HEK293 (cell line): ENCODE measurements around the gene PBXIP1.
"Not testable (repeated sequence)": the region's sequence is repeated elsewhere in the genome, so short reads cannot be mapped to it uniquely, and the experiment has no call there.

Experiments
- CTCF ChIA-PET: fragments of 350-600 bp; formaldehyde crosslinking; extraction: SDS; loops from one replicate; lab custom pipeline; 2021; ENCODE audit warnings: antibody characterized with exemption; lab: Yijun Ruan, JAX
- POLR2A ChIA-PET: fragments of 300-600 bp; formaldehyde crosslinking; extraction: SDS; loops from one replicate; lab custom pipeline; 2020; ENCODE audit warnings: antibody characterized with exemption, inconsistent platforms; lab: Yijun Ruan, JAX
- H3K27ac ChIP-seq: fragments of 200-500 bp; sonication (Bioruptor generic); 2 replicates; pipeline ENCODE4 v1.5.1; 2014; ENCODE audit warnings: low read depth, low read length, control low read depth, inconsistent platforms; ENCODE audit errors: extremely low read depth
- H3K36me3 ChIP-seq, 2 experiments: fragments of 200-500 bp in 1 of 2; sonication (Bioruptor generic) in 1 of 2; 1 replicate in 1 of 2; 2 replicates in 1 of 2; pipeline ENCODE4 v1.5.1; 2014 to 2017; ENCODE audit warnings: inconsistent platforms in 2 of 2, low read length in 2 of 2; ENCODE audit not compliant: control insufficient read depth in 2 of 2, insufficient read depth in 1 of 2
- H3K4me1 ChIP-seq: fragments of 200-500 bp; sonication (Bioruptor generic); 2 replicates; pipeline ENCODE4 v1.5.1; 2014; ENCODE audit warnings: mild to moderate bottlenecking, low read length, inconsistent platforms; ENCODE audit not compliant: control insufficient read depth, insufficient read depth
- H3K4me3 ChIP-seq: 2 replicates; pipeline ENCODE4 v1.5.1; 2011; ENCODE audit warnings: low read depth, mild to moderate bottlenecking, control low read depth, low read length, moderate library complexity
- H3K9me3 ChIP-seq: fragments of 200-500 bp; sonication (Bioruptor generic); 2 replicates; pipeline ENCODE4 v1.5.1; 2014; ENCODE audit warnings: low read depth, low read length, inconsistent platforms; ENCODE audit not compliant: control insufficient read depth, insufficient read depth
- HOXC10 ChIP-seq: sonication (generic); formaldehyde crosslinking; IDR thresholded peaks from 2 replicates; pipeline ENCODE4 v1.8.1; 2023; ENCODE audit warnings: mild to moderate bottlenecking, missing genetic modification reagents
- KLF1 ChIP-seq: fragments of 450-650 bp; formaldehyde crosslinking; IDR thresholded peaks from 2 replicates; pipeline ENCODE4 v1.5.1; 2016; ENCODE audit warnings: missing biosample characterization, missing genetic modification characterization
- KLF7 ChIP-seq: fragments of 450-650 bp; formaldehyde crosslinking; IDR thresholded peaks from 2 replicates; pipeline ENCODE4 v1.5.1; 2016; ENCODE audit warnings: missing biosample characterization, missing genetic modification characterization, borderline replicate concordance
- PATZ1 ChIP-seq: fragments of 450-650 bp; formaldehyde crosslinking; IDR thresholded peaks from 2 replicates; pipeline ENCODE4 v1.5.1; 2016; ENCODE audit warnings: missing biosample characterization, missing genetic modification characterization
- PRDM10 ChIP-seq: fragments of 450-650 bp; formaldehyde crosslinking; IDR thresholded peaks from 2 replicates; pipeline ENCODE4 v1.5.1; 2016; ENCODE audit warnings: missing biosample characterization, missing genetic modification characterization
- SP2 ChIP-seq: fragments of 450-650 bp; formaldehyde crosslinking; IDR thresholded peaks from 2 replicates; pipeline ENCODE4 v1.5.1; 2016; ENCODE audit warnings: missing biosample characterization, missing genetic modification characterization
- ZBTB49 ChIP-seq: fragments of 450-650 bp; formaldehyde crosslinking; IDR thresholded peaks from 2 replicates; pipeline ENCODE4 v1.5.1; 2016; ENCODE audit warnings: missing biosample characterization, missing genetic modification characterization, low read depth
- ZBTB7A ChIP-seq: fragments of 450-650 bp; formaldehyde crosslinking; IDR thresholded peaks from 2 replicates; pipeline ENCODE4 v1.5.1; 2016; ENCODE audit warnings: low read depth, missing biosample characterization, missing genetic modification characterization
- ZEB2 ChIP-seq: fragments of 450-650 bp; formaldehyde crosslinking; IDR thresholded peaks from 2 replicates; pipeline ENCODE4 v1.5.1; 2016; ENCODE audit warnings: missing biosample characterization, missing genetic modification characterization
- ZNF114 ChIP-seq: fragments of 450-650 bp; formaldehyde crosslinking; IDR thresholded peaks from 2 replicates; pipeline ENCODE4 v1.5.0; 2017; ENCODE audit warnings: missing biosample characterization, missing genetic modification characterization
- ZNF155 ChIP-seq: fragments of 450-650 bp; formaldehyde crosslinking; IDR thresholded peaks from 2 replicates; pipeline ENCODE4 v1.5.1; 2016; ENCODE audit warnings: missing biosample characterization, missing genetic modification characterization
- ZNF184 ChIP-seq: fragments of 450-650 bp; IDR thresholded peaks from 2 replicates; pipeline ENCODE4 v1.5.1; 2018; ENCODE audit warnings: missing biosample characterization, mild to moderate bottlenecking, missing genetic modification characterization
- ZNF211 ChIP-seq: fragments of 450-650 bp; formaldehyde crosslinking; IDR thresholded peaks from 2 replicates; pipeline ENCODE4 v1.5.1; 2016; ENCODE audit warnings: low read depth, missing biosample characterization, missing genetic modification characterization
- ZNF239 ChIP-seq: fragments of 450-650 bp; formaldehyde crosslinking; IDR thresholded peaks from 2 replicates; pipeline ENCODE4 v1.5.1; 2016; ENCODE audit warnings: missing biosample characterization, missing genetic modification characterization
- ZNF274 ChIP-seq, 2 experiments: fragments of 200-500 bp in 1 of 2; fragments of 450-650 bp in 1 of 2; sonication (Bioruptor generic) in 1 of 2; formaldehyde crosslinking in 1 of 2; IDR thresholded peaks; 2 replicates each; pipeline versions ENCODE4 v1.5.1 to v1.6.1; 2014 to 2016; ENCODE audit warnings: borderline replicate concordance in 1 of 2, inconsistent platforms in 1 of 2, low read length in 1 of 2, missing biosample characterization in 1 of 2, missing genetic modification characterization in 1 of 2
- ZNF292 ChIP-seq: fragments of 450-650 bp; formaldehyde crosslinking; IDR thresholded peaks from 2 replicates; pipeline ENCODE4 v1.5.1; 2016; ENCODE audit warnings: low read depth, missing biosample characterization, missing genetic modification characterization, borderline replicate concordance
- ZNF350 ChIP-seq: fragments of 450-650 bp; formaldehyde crosslinking; IDR thresholded peaks from 2 replicates; pipeline ENCODE4 v1.5.0; 2017; ENCODE audit warnings: missing biosample characterization, mild to moderate bottlenecking, missing genetic modification characterization
- ZNF548 ChIP-seq: fragments of 450-650 bp; formaldehyde crosslinking; IDR thresholded peaks from 2 replicates; pipeline ENCODE4 v1.5.1; 2016; ENCODE audit warnings: missing biosample characterization, missing genetic modification characterization
- ZNF837 ChIP-seq: fragments of 450-650 bp; formaldehyde crosslinking; IDR thresholded peaks from 2 replicates; pipeline ENCODE4 v1.5.1; 2016; ENCODE audit warnings: missing biosample characterization, missing genetic modification characterization
- ZXDB ChIP-seq: fragments of 450-650 bp; formaldehyde crosslinking; IDR thresholded peaks from 2 replicates; pipeline ENCODE4 v1.5.1; 2016; ENCODE audit warnings: missing biosample characterization, missing genetic modification characterization
- TF ChIP-seq, protein P1 (sequence below): fragments of 450-650 bp; formaldehyde crosslinking; IDR thresholded peaks from 2 replicates; pipeline ENCODE4 v1.5.1; 2016; ENCODE audit warnings: missing biosample characterization, missing genetic modification characterization
- TF ChIP-seq, protein P2 (sequence below): fragments of 450-650 bp; formaldehyde crosslinking; IDR thresholded peaks from 2 replicates; pipeline ENCODE4 v1.5.1; 2017; ENCODE audit warnings: missing biosample characterization, mild to moderate bottlenecking, missing genetic modification characterization, moderate library complexity

The PBXIP1 gene

GRCh38 chr1:154978360-154978759, 22.5 kb upstream of the PBXIP1 start (continued):
- TF ChIP-seq ZNF274 (IDR thresholded peaks at IDR 0.05; ENCODE audit: low read length) (no peak), ZNF274 (tag by site-specific recombination; IDR thresholded peaks at IDR 0.05; ENCODE audit: borderline replicate concordance) (no peak), ZNF292 (tag by site-specific recombination) (no peak), ZNF114 (tag by site-specific recombination) (no peak), ZNF350 (no peak), ZEB2 (tag by site-specific recombination) (no peak), ZNF184 (no peak)

DNA sequence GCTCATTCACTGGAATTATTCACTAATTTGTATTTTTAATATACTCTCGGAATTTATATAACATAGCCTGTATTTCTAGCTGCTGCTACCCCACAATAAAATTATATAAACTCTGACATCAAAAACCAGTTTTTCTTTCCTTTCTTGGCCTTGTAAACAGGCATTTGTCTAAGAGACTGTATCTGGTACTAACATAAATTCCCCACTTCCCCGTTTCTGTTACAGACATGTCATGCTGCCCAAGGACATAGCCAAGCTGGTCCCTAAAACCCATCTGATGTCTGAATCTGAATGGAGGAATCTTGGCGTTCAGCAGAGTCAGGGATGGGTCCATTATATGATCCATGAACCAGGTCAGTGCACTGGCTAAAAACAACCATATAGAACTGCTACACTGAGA, 21.9 kb upstream of the PBXIP1 start:
- H3K4me1 ChIP-seq, H3K27ac ChIP-seq, H3K4me3 ChIP-seq, H3K9me3 ChIP-seq: not testable (repeated sequence)
- ChIA-PET CTCF (interaction anchor here (1.3 kb wide), 1 partner anchor 17 kb away, joined by 3 read pairs; the partner anchor contains the start of gene PYGO2), POLR2A (interaction anchor here (1.0 kb wide), 1 partner anchor 10 kb away, joined by 3 read pairs; no protein-coding TSS in a partner anchor)
- peaks cover 0 to 23% of the 10 kb centered on the region in 2 experiments; a peak in 2 of 3 replicates for H3K36me3 ChIP-seq

DNA sequence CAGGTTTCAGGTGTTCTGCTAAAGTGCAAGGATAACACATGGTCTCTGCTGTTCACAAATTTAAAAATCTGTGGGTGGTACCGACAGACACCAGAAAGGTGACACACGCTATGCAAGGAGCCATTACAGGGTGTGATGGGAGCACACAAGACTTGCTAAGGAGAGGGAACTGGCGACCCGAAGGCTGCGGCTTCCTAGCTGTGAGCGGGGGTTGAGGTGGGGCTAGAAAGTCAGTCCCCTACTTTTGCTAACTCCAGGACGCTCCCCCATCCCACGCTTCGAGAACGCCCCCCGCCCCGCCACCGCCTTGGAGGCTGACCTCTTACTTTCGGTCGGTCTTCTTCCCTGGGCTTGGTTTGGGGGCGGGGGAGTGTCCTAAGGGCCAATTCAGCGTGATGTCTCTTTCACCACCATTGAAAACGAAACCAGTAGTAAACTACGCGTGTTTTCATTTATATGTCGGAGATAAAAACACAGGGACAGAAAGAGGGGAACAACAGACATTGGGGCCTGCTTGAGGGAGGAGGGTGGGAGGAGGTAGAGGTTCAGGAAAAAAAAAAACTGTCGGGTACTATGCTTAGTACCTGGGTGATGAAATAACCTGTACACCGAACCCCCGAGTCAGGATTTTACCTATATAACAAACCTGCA, 19.6 kb upstream of the PBXIP1 start:
- CTCF ChIA-PET = interaction anchor here (0.6 to 1.0 kb wide), 3 partner anchors 66 to 86 kb away, joined by 3 to 5 read pairs (median 4); partner anchors contain the start of gene ADAM15
- Histone ChIP-seq H3K4me3 (peak overlapping the region; percentile 67), H3K9me3 (no peaks in the 10 kb centered on the region), H3K27ac (peak overlapping the region; percentile 76; the same call in 1 of the 2 replicates), H3K36me3 (peaks cover 0 to 20% of the 10 kb centered on the region in 2 experiments; a peak in 2 of 3 replicates), H3K4me1 (peaks cover 9% of the 10 kb centered on the region)
- POLR2A ChIA-PET = interaction anchor here (2.2 to 6.0 kb wide), 3 partner anchors 8 to 26 kb away, joined by 9 to 66 read pairs (median 14); partner anchors contain the start of genes FLAD1, LENEP and ZBTB7B
- TF ChIP-seq KLF1 (tag by site-specific recombination) = no peak
- no peak; the same call in 1 of the 2 replicates for TF ChIP-seq KLF7 (tag by site-specific recombination)
- no peak for TF ChIP-seq ZNF211 (tag by site-specific recombination)
- peak; percentile 87 for TF ChIP-seq SP2 (tag by site-specific recombination)
- TF ChIP-seq ZBTB49 (tag by site-specific recombination) = no peak
- no peak for TF ChIP-seq ZBTB7A (tag by site-specific recombination)
- TF ChIP-seq ZNF837 (tag by site-specific recombination) = no peak
- TF ChIP-seq, protein P1, sequence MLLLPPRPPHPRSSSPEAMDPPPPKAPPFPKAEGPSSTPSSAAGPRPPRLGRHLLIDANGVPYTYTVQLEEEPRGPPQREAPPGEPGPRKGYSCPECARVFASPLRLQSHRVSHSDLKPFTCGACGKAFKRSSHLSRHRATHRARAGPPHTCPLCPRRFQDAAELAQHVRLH = no peak
- TF ChIP-seq PATZ1 (tag by site-specific recombination) = peak; percentile 29; the same call in 1 of the 2 replicates
- TF ChIP-seq, protein P2, sequence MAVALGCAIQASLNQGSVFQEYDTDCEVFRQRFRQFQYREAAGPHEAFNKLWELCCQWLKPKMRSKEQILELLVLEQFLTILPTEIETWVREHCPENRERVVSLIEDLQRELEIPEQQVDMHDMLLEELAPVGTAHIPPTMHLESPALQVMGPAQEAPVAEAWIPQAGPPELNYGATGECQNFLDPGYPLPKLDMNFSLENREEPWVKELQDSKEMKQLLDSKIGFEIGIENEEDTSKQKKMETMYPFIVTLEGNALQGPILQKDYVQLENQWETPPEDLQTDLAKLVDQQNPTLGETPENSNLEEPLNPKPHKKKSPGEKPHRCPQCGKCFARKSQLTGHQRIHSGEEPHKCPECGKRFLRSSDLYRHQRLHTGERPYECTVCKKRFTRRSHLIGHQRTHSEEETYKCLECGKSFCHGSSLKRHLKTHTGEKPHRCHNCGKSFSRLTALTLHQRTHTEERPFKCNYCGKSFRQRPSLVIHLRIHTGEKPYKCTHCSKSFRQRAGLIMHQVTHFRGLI (tag by site-specific recombination) = no peak
- no peak for TF ChIP-seq ZNF239 (tag by site-specific recombination)
- TF ChIP-seq ZNF155 (tag by site-specific recombination) = no peak
- peak; percentile 10; the same call in 1 of the 2 replicates for TF ChIP-seq PRDM10 (tag by site-specific recombination)
- TF ChIP-seq ZNF548 (tag by site-specific recombination) = no peak
- no peak for TF ChIP-seq HOXC10 (CRISPR knock-in tag)
- no peak for TF ChIP-seq ZXDB (tag by site-specific recombination)
